Inflammatory macrophage treated with lipopolysaccharide for 1 hour (primary cell): ENCODE measurements around the gene SUPT7L.
"Not testable (repeated sequence)": the region's sequence is repeated elsewhere in the genome, so short reads cannot be mapped to it uniquely, and the experiment has no call there.

Source experiments
- DNase-seq, 2 donors: peaks; one replicate each; pipeline ENCODE4 v3.0.0-alpha.2; 2020 to 2022

SUPT7L gene

DNA sequence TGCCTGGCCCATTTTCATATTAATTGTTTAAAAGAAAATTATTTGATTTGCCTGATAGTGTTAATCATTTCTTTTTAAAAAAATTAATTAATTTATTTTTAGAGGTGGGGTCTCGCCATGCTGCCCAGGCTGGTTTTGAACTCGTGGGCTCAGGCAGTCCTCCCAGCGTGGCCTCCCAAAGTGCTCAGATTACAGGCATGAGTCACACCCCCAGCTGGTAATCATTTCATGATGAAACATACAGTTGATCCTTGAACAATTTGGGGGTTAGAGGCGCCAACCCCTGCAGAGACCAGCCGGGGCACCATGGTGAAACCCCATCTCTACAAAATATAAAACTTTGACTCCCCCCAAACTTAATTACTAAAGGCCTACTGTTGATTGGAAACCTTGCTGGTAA, 26.6 kb downstream of the SUPT7L start:
- no peak for DNase-seq

DNA sequence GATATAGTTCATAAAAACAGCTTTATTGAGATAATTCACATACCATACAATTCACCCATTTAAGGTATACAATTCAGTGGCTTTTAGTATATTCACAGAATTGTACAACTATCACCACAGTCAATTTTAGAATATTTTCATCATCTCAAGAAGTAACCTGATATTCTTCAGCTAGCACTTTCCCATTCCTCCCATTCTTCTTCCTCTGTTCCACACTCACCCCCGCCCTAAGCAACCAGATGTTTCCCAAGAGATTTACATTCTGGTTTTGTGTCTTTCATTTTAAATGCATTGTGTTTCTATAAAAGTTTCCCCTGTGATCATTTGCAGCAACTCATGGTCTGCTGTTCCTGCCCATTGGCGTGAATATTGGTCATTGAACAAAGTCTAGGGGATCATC, 29.1 kb downstream of the SUPT7L start:
- DNase-seq, result no peak

DNA sequence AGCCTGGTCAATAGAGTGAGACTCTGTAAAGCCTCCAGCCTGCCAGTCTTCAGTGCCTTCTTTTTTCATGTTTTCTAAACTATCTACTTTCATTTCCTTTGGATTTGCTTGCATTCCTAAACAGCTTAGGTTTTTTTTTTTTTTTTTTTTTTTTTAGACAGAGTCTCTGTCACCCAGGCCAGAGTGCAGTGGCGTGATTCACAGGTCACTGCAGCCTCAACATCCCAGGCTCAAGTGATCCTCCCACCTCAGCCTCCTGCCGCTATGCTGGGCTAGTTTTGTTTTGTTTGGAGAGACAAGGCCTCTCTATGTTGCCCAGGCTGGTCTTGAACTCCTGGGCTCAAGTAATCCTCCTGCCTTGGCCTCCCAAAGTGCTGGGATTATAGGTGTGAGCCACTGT, 33.2 kb downstream of the SUPT7L start:
- DNase-seq, result not testable (repeated sequence)

GRCh38 chr2:27628767-27629709, 34.4 kb downstream of the SUPT7L start, which contains the start of the genes CCDC121 and GPN1:
Gene CCDC121 (minus strand): TSS chr2:27629012. CDS start chr2:27627799, 1,213 bp downstream.
Gene GPN1 (plus strand): TSS chr2:27629050. CDS start chr2:27629059, 9 bp downstream.
- peak; percentile 94 to 97 for DNase-seq

DNA sequence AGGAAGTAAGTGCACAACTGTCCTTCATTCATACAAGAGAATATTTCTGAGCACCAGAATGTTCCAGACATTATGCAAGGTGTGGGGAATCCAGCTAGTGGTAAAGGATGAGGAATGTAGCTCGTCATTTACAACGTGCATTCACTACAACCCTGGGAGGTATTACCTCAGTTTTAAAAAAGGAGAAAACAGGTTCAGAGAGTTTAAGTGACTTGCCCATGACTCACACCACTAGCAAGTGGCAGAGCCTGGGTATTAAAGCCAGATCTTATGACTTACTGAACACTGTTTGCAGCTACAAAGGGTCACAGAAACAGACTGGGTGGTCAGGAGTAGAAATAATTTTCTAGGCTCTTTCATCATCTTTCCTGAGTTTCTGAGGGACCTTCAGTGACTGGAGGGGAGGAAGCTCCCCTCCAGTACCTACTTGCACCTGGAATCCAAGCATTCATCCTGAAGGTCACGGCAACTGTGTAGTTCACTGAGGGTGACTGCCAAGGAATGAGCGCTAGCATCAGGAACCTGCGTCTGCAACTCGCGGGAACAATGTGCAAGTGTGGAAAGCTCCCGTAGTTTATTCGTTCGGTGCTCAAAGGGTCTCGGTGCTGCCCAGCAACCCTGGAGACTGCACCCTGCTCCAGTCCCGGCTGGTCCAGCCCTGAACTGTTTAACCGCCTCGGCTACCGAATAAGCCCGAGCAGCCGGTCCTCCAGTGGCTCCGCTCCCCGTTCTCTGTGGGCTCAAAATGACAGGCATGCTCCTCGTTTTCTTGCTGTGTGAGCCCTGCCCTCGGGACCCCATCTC, 35.2 kb downstream of the SUPT7L start:
- peak; percentile 42 to 64 for DNase-seq

DNA sequence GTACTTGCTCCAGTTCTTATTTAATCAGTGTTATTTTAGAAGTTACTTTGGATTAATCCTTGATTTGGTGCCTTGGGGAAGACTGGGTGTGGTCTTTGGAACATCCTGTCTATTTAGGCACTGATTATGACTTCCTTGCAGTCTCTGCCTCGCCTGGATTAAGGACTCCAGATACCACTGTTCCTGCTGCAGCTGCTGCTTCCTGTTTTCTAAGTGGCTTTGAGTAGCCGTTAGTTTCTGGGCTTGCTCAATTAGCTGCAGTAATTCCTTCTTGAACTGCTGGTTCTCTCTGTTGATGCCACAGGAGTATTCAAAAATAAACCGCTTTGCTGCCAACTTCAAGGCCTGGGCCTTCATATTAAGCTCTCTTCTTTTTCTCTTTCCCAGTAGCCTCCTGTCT, 36.5 kb downstream of the SUPT7L start:
- peak; percentile 10 to 25 for DNase-seq

DNA sequence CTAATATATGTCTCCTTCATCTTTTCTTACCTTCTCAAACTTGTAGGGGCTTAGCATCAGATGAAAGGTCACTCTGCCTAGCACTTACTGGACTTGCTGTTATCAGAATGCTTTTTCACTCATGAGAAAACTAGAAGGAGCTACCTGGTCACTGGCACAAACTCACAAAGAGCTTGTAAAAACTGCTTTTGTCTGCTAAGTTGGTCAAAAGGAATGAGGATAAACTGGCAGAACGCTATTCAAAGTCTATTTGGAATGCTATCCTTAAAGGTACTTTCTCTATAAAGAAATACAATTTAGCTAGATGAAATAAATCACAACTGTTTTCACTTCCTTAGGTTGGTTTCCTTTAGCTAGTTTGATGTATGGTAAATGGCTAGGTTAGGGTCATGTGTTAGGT, 37.1 kb downstream of the SUPT7L start:
- not testable (repeated sequence) for DNase-seq

DNA sequence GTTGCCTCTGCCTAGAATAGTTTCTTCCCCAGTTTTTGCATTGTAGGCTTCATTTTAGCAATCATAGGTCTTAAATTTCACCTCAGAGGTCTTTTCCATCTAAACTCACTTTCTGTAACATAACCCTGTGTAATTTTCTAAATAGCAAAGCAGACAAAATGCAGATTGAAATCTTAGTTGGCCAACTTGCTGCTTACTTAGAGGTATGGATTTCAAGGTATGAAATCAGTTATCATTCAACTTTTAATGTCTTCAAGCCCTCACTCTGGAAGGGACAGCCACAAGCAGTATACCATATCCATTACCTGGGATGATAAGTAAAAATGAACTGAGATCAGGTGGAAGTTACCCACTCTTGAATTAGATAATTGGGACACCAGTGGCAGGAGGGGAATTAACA, 38.5 kb downstream of the SUPT7L start:
- DNase-seq, result no peak

- no peak for DNase-seq
Observed at GRCh38 chr2:27622921-27623384, 40.5 kb downstream of the SUPT7L start.

DNA sequence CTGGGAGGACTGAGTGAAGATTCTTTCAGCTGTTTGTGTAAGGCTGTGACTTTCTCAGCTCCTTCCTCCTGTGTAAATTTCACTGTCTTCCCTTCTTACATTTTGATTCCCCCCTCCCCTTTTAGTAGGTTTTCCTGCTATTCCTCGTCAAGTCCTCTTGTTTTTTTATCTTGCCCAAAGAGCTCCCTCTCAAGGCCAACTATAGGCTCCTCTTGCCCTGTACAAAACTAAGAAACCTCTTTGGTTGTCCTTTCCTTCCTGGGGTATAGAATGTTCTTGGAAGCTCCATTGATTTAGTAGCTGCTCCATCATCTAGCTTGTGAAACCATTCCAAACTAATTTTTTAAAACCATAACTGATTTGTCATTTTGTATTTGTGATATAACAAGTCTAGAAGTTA, 41.9 kb downstream of the SUPT7L start:
- DNase-seq, result no peak

DNA sequence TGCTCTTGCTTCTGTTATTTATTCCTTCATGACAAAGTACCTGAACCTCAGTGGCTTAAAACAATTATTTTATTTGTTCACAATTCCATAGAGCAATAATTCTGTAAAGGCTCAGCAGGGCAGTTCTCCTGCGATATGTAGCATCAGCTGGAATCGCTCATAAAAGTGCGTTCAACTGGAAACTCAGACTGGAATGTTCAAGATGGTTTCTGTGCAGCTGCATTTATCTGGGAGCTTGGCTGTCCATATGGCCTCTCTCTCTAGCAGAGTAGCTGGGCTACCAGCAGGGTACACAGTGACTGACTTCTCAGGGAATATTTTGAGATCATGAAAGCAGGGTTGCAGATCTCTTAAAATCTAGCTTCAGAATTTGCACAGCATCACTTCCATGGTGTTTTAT, 48.1 kb downstream of the SUPT7L start:
- DNase-seq, result no peak

DNA sequence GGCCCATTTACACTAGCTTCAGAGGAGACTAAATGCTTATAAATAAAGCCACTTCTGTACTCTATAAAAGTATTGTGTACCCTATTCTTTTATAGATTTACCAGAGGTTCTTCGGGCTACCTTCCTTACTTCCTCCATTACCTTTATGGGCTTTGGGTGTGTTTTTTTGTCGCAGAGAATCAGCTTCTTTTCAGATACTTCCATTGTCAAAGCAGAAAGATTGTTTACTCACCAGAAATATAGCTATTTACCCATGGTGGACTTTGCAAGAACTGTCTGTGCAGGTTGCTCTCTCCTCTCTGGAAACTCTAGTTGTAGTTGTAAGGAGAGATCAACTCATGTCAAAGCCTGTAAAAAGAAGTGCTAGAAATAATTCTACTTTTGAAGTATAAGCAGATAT, 49.4 kb downstream of the SUPT7L start:
- no peak for DNase-seq

- no peak for DNase-seq
Observed at GRCh38 chr2:27606611-27607010, 56.8 kb downstream of the SUPT7L start.
